ENCODE results near the gene MTTP.

The MTTP gene

GRCh38 chr4:99642725-99643489, 68.3 kb downstream of the MTTP start:
- no peak for DNase-seq (ENCODE audit: low read depth)

- DNase-seq (ENCODE audit: low read depth) = no peak
Measured at GRCh38 chr4:99644453-99644852, 69.8 kb downstream of the MTTP start.

DNA sequence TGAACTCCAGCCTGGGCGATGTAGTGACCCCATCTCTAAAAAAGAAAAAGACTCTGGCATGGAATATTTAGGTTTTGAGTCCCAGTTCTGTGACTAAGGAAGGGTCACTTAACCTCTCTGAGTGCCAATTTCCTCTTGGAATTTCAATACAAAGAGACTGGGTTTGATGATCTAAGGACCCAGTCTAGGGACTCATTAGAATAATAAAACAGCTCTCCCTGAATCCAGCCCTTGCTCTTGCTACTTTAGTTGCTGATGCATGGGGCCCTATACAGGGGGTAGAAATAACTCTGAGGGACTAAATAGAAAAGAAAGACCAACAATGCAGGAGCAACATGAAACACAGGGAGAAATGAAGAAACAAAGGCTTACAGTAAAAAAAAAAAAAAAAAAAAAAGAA, 70.4 kb downstream of the MTTP start:
- no peak for DNase-seq (ENCODE audit: low read depth)

GRCh38 chr4:99645638-99646037, 71.0 kb downstream of the MTTP start:
- no peak for DNase-seq (ENCODE audit: low read depth)

DNA sequence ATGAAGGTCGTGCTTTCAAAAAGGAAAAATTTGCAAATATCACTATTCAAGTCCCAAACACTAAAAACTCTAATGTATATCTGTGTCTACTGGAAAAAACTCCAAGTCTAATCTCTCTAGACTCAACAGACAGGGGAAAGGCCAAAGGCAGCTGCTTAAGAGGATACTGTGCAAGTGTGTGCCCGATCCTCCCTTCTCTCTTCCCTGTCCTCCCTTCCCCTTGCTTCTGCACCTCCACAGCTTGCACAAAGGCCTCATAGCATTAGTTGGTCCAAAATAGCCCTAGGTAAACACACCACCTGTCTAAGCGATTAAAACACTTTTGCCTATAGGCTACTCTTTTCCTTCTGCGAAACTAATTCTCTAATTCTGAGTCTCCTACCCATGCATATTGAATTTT, 72.4 kb downstream of the MTTP start:
- DNase-seq (ENCODE audit: low read depth) = no peak

- no peak for DNase-seq (ENCODE audit: low read depth)
Measured at GRCh38 chr4:99648321-99648720, 73.7 kb downstream of the MTTP start.

GRCh38 chr4:99649208-99649607, 74.6 kb downstream of the MTTP start:
- no peak for DNase-seq (ENCODE audit: low read depth)

GRCh38 chr4:99649778-99650177, 75.2 kb downstream of the MTTP start:
- no peak for DNase-seq (ENCODE audit: low read depth)

GRCh38 chr4:99651016-99651769, 76.6 kb downstream of the MTTP start:
- no peak for DNase-seq (ENCODE audit: low read depth)

- no peak for DNase-seq (ENCODE audit: low read depth)
Measured at GRCh38 chr4:99651811-99652485, 77.3 kb downstream of the MTTP start.

DNA sequence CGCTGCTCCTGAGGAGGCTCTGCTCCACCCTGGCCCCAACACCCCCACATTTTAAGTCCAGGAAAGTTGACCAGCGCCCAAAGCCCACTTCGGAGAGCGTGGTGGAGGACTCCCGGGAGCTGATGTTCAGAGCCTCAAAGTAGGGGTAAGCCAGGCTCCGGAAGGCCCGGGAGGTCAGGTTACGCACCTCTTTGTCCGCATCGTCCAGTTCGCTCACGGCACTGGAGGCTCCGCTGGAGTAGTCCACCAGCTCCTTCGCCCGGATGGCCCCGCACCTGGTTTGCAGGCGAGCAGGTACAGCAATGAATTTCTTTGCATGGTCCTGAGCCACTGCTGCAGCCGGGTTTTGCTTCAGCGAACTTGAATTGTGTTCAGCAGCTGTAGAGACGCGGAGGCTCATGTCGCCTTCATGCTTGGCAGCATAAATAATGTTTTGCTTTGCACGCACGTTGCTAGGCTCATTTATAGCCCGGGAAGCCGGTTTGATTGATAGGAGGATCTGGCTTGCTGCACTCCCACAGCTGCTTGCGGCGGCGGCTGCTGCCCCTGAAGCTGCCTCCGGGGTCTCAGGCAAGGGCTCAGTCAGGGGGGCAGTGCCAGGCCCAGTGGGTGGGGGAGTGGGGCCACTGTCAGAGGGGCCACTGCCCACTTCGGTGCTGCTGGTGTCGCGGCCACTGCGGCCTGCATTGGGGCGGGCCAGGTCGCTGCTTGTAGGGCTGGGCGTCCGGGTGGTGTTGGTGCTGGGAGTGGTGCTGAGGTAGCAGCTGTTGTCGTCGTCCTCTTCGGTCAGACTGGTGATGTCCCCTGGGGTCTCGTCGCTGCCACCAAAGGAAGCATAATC, 78.2 kb downstream of the MTTP start:
- no peak for DNase-seq (ENCODE audit: low read depth)

GRCh38 chr4:99653916-99654315, 79.3 kb downstream of the MTTP start:
- DNase-seq (ENCODE audit: low read depth) = no peak

GRCh38 chr4:99654361-99654761, 79.7 kb downstream of the MTTP start:
- no peak for DNase-seq (ENCODE audit: low read depth)

DNA sequence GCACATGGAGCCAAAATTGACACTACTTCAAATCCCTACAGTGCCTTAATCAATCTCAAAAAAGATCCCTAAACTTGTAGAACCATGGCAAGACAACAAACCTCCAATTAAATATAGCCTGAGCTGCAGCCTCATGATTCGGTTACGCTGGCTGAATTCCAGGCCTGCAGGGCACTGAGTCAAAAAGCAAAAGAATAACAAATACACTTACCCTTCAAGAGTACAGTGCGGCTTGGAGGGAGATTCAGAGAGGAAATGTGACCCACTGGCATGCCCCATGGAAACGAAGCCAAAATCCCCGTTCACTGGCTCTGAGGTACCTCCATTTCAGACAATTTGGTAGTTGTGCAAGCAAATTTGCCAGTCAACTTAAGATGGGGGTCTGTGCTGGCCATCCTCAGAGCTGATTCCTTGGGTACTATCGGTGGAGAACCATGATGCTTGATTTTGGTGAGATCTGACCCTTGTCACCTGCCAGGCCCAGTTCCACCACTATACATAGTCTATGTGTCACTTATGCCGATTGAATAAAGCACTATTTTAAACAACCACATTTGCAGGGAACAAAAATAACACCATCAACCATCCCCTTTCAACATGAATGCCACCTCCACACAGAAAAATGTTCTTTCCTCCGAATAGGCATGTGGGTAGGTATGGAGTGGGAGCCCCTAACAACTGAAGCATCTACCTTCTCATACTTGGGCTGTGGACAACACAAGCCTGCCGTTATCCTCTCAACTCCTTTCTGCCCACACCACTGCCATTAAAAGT, 80.9 kb downstream of the MTTP start:
- no peak for DNase-seq (ENCODE audit: low read depth)

DNA sequence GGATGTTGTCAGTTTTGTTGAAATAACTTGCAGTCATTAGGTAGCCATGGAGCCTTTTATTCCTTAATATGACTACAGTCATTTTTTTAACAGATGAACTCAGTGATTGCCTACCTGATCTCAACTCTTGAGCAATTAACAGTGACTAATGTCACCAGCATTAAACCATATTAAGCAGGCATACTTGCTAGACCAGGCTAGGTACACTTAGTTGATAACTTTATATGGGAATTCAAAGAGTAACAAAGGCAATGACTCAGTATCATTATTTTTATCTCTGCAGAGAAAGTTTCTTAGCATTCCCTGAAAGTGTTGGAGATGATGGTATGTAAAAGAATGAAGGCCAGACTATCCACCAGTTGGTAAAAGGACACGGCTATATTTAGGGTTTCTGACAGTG, 83.2 kb downstream of the MTTP start, which contains the start of gene C4orf54:
TSS of gene C4orf54 (minus strand) at position 31 of the 400 bp plus-strand sequence. CDS start 3,180 bp downstream, outside the sequence.
- DNase-seq (ENCODE audit: low read depth) = no peak

GRCh38 chr4:99658666-99659065, 84.0 kb downstream of the MTTP start:
- no peak for DNase-seq (ENCODE audit: low read depth)

GRCh38 chr4:99661907-99662306, 87.3 kb downstream of the MTTP start:
- no peak for DNase-seq (ENCODE audit: low read depth)

GRCh38 chr4:99664716-99665115, 90.1 kb downstream of the MTTP start:
- no peak for DNase-seq (ENCODE audit: low read depth)

GRCh38 chr4:99665983-99666382, 91.4 kb downstream of the MTTP start:
- no peak for DNase-seq (ENCODE audit: low read depth)

GRCh38 chr4:99668472-99668871, 93.8 kb downstream of the MTTP start:
- DNase-seq (ENCODE audit: low read depth) = no peak

GRCh38 chr4:99669084-99669483, 94.5 kb downstream of the MTTP start:
- no peak for DNase-seq (ENCODE audit: low read depth)
